WTC11 (cell line): Measurements from ENCODE around the gene TNFRSF13B. TPM values are rescaled to one million over a fixed set of nuclear protein-coding genes. Genes with fewer than 3 reads are reported as not detected.

Experiments used
- ATAC-seq: fragments of 200-7000 bp; cut with Tn5 transposase; 2 replicates; pipeline ENCODE4 v1.10.0; 2021; ENCODE audit warnings: mild to moderate bottlenecking, moderate library complexity
- CTCF ChIA-PET: fragments of 300-600 bp; sonication (Branson Sonifier 250); formaldehyde crosslinking; loops from one replicate; lab custom pipeline; 2021; ENCODE audit warnings: antibody characterized with exemption; lab: Charles Lee
- POLR2A ChIA-PET: fragments of 350-600 bp; sonication (Branson Sonifier 250); formaldehyde crosslinking; loops from one replicate; lab custom pipeline; 2021; ENCODE audit warnings: antibody characterized with exemption; lab: Charles Lee
- DNase-seq: peaks from one replicate; pipeline ENCODE4 v3.0.0; 2021; ENCODE audit warnings: low spot score
- H3K27ac Mint-ChIP-seq: 2 replicates; pipeline ENCODE4 v1.8.0; 2021; ENCODE audit warnings: mixed read lengths
- H3K27me3 Mint-ChIP-seq: 2 replicates; pipeline ENCODE4 v1.8.0; 2021; ENCODE audit warnings: low read depth, mild to moderate bottlenecking, moderate library complexity, mixed read lengths
- H3K36me3 Mint-ChIP-seq: 2 replicates; pipeline ENCODE4 v1.8.0; 2021; ENCODE audit warnings: mixed read lengths
- H3K4me1 Mint-ChIP-seq: 2 replicates; pipeline ENCODE4 v1.8.0; 2022; ENCODE audit warnings: mixed read lengths
- H3K4me3 Mint-ChIP-seq: 2 replicates; pipeline ENCODE4 v1.8.0; 2021; ENCODE audit warnings: mild to moderate bottlenecking, moderate library complexity, mixed read lengths
- H3K9me3 Mint-ChIP-seq: 2 replicates; pipeline ENCODE4 v1.8.0; 2021; ENCODE audit warnings: mixed read lengths
- CBFB ChIP-seq: sonication (generic); formaldehyde crosslinking; IDR thresholded peaks from 2 replicates; pipeline ENCODE4 v1.8.1; 2022; ENCODE audit warnings: mild to moderate bottlenecking, low read depth, missing genetic modification reagents
- CREB1 ChIP-seq: sonication (generic); formaldehyde crosslinking; IDR thresholded peaks from 2 replicates; pipeline ENCODE4 v1.8.0; 2023; ENCODE audit warnings: mild to moderate bottlenecking, missing genetic modification reagents
- CTCF ChIP-seq: fragments of 200-600 bp; IDR thresholded peaks from 2 replicates; pipeline ENCODE4 v1.8.0; 2022; ENCODE audit warnings: antibody characterized with exemption
- E2F4 ChIP-seq: sonication (generic); formaldehyde crosslinking; IDR thresholded peaks from 2 replicates; pipeline ENCODE4 v1.8.1; 2022; ENCODE audit warnings: low read depth, mild to moderate bottlenecking, moderate library complexity, missing genetic modification reagents, borderline replicate concordance
- ELF4 ChIP-seq: sonication (generic); formaldehyde crosslinking; IDR thresholded peaks from 2 replicates; pipeline ENCODE4 v1.8.1; 2022; ENCODE audit warnings: low read depth, mild to moderate bottlenecking, moderate library complexity, missing genetic modification reagents
- ERG ChIP-seq: fragments of 250-450 bp; sonication (Bioruptor Pico); IDR thresholded peaks from 2 replicates; pipeline ENCODE4 v1.8.0; 2021; ENCODE audit warnings: mild to moderate bottlenecking
- ESRRA ChIP-seq: sonication (generic); formaldehyde crosslinking; IDR thresholded peaks from 2 replicates; pipeline ENCODE4 v1.8.1; 2022; ENCODE audit warnings: mild to moderate bottlenecking, missing genetic modification reagents, borderline replicate concordance
- MLX ChIP-seq: sonication (generic); formaldehyde crosslinking; IDR thresholded peaks from 2 replicates; pipeline ENCODE4 v1.8.1; 2023; ENCODE audit warnings: mild to moderate bottlenecking, missing genetic modification reagents, moderate library complexity
- MXD4 ChIP-seq: fragments of 250-450 bp; sonication (Bioruptor Pico); IDR thresholded peaks from 2 replicates; pipeline ENCODE4 v1.8.0; 2021; ENCODE audit warnings: mild to moderate bottlenecking, moderate library complexity, borderline replicate concordance
- PRDM15 ChIP-seq: sonication (generic); formaldehyde crosslinking; IDR thresholded peaks from 2 replicates; pipeline ENCODE4 v1.8.0; 2022; ENCODE audit warnings: missing genetic modification reagents
- PREB ChIP-seq: sonication (generic); formaldehyde crosslinking; IDR thresholded peaks from 2 replicates; pipeline ENCODE4 v1.8.1; 2022; ENCODE audit warnings: mild to moderate bottlenecking, missing genetic modification reagents, moderate library complexity, borderline replicate concordance
- SOX15 ChIP-seq: fragments of 250-450 bp; sonication (Bioruptor Pico); IDR thresholded peaks from 2 replicates; pipeline ENCODE4 v1.9.0; 2021; ENCODE audit warnings: mild to moderate bottlenecking
- TCF7 ChIP-seq: sonication (generic); formaldehyde crosslinking; IDR thresholded peaks from 2 replicates; pipeline ENCODE4 v1.8.0; 2022; ENCODE audit warnings: mild to moderate bottlenecking, low read depth, missing genetic modification reagents, moderate library complexity
- TEAD4 ChIP-seq: sonication (generic); formaldehyde crosslinking; IDR thresholded peaks from 2 replicates; pipeline ENCODE4 v1.8.0; 2022; ENCODE audit warnings: mild to moderate bottlenecking, missing genetic modification reagents
- ZBTB21 ChIP-seq: sonication (generic); formaldehyde crosslinking; IDR thresholded peaks from 2 replicates; pipeline ENCODE4 v1.8.1; 2023; ENCODE audit warnings: mild to moderate bottlenecking, missing genetic modification reagents, borderline replicate concordance
- ZMAT4 ChIP-seq: fragments of 250-450 bp; sonication (Bioruptor Pico); IDR thresholded peaks from 2 replicates; pipeline ENCODE4 v1.9.0; 2021; ENCODE audit warnings: mild to moderate bottlenecking
- ZNF219 ChIP-seq: sonication (generic); formaldehyde crosslinking; IDR thresholded peaks from 2 replicates; pipeline ENCODE4 v1.8.0; 2023; ENCODE audit warnings: missing genetic modification reagents, mild to moderate bottlenecking, borderline replicate concordance
- total RNA-seq: library from RNA; stranded (reverse); gene quantifications from 3 replicates; pipeline ENCODE4 v1.2.3, GENCODE V29; 2021

Gene TNFRSF13B
- total RNA-seq, 1 experiment from 2014 or later, result not detected

- no peak for TF ChIP-seq PREB (CRISPR knock-in tag)
- TF ChIP-seq ZMAT4 (CRISPR knock-in tag), result no peak
Observed at GRCh38 chr17:16917671-16918394, 54.1 kb downstream of the TNFRSF13B start (continued).

- Mint-ChIP-seq H3K4me1 (peaks cover 8% of the 10 kb centered on the region; the same call in 1 of the 2 replicates), H3K9me3 (no peaks in the 10 kb centered on the region), H3K27me3 (no peaks in the 10 kb centered on the region), H3K27ac (no peak overlapping the region), H3K36me3 (no peaks in the 10 kb centered on the region), H3K4me3 (no peak overlapping the region)
- ChIA-PET CTCF (interaction anchor here (0.6 to 2.5 kb wide), 6 partner anchors 24 to 205 kb away, joined by 3 to 7 read pairs (median 6); no protein-coding TSS in a partner anchor), POLR2A (no interaction called here)
- no peak for ATAC-seq
- no peak for DNase-seq
- TF ChIP-seq ESRRA (CRISPR knock-in tag), result no peak
- TF ChIP-seq ERG, result no peak
- TF ChIP-seq CBFB, result no peak
- TF ChIP-seq CREB1 (CRISPR knock-in tag), result no peak
- TF ChIP-seq CTCF, result no peak
- TF ChIP-seq PRDM15, result no peak
- no peak for TF ChIP-seq MXD4 (CRISPR knock-in tag)
- no peak for TF ChIP-seq ZNF219
- no peak for TF ChIP-seq TCF7 (CRISPR knock-in tag)
- no peak for TF ChIP-seq ZBTB21
- TF ChIP-seq ELF4 (CRISPR knock-in tag), result no peak
- TF ChIP-seq E2F4 (CRISPR knock-in tag), result no peak
- TF ChIP-seq MLX, result no peak
- no peak for TF ChIP-seq TEAD4 (CRISPR knock-in tag)
- TF ChIP-seq SOX15 (CRISPR knock-in tag), result no peak
- TF ChIP-seq, all 79 proteins: peak for 0
Observed at GRCh38 chr17:16916557-16916920, 55.4 kb downstream of the TNFRSF13B start.
